HepG2 (cell line): ENCODE measurements around the gene MAGI1.

Experiments used
- E2F1 ChIP-seq: sonication (generic); formaldehyde crosslinking; IDR thresholded peaks from 2 replicates; pipeline ENCODE4 v1.5.0; 2020; ENCODE audit warnings: missing genetic modification reagents
- IRF2 ChIP-seq: IDR thresholded peaks from 2 replicates; pipeline ENCODE4 v1.6.1; 2018; ENCODE audit warnings: missing genetic modification reagents, missing compliant biosample characterization
- KDM5A ChIP-seq: fragments of 200-600 bp; sonication (generic); IDR thresholded peaks from 2 replicates; pipeline ENCODE4 v1.7.0; 2018; ENCODE audit warnings: antibody characterized with exemption, mild to moderate bottlenecking, low read length, borderline replicate concordance
- RFX3 ChIP-seq: IDR thresholded peaks from 2 replicates; pipeline ENCODE4 v1.6.1; 2016; ENCODE audit warnings: missing biosample characterization, missing genetic modification reagents
- SNRNP70 ChIP-seq: fragments of 200-400 bp; formaldehyde crosslinking; IDR thresholded peaks from 2 replicates; pipeline ENCODE4 v1.6.1; 2017; ENCODE audit warnings: mild to moderate bottlenecking, low read depth, low read length, moderate library complexity
- TCF7 ChIP-seq: sonication (generic); IDR thresholded peaks from 2 replicates; pipeline ENCODE4 v1.6.1; 2016; ENCODE audit warnings: antibody characterized with exemption, low read depth
- TF ChIP-seq, protein P1 (sequence below): IDR thresholded peaks from 2 replicates; pipeline ENCODE4 v1.6.1; 2018; ENCODE audit warnings: missing genetic modification reagents, mild to moderate bottlenecking, missing compliant biosample characterization

GRCh38 chr3:65411367-65411766 is 627.4 kb downstream of the MAGI1 start:
- TF ChIP-seq KDM5A (no peak), SNRNP70 (no peak), RFX3 (CRISPR knock-in tag) (no peak), E2F1 (CRISPR knock-in tag) (no peak), IRF2 (CRISPR knock-in tag) (no peak), TCF7 (no peak)
- TF ChIP-seq, protein P1, sequence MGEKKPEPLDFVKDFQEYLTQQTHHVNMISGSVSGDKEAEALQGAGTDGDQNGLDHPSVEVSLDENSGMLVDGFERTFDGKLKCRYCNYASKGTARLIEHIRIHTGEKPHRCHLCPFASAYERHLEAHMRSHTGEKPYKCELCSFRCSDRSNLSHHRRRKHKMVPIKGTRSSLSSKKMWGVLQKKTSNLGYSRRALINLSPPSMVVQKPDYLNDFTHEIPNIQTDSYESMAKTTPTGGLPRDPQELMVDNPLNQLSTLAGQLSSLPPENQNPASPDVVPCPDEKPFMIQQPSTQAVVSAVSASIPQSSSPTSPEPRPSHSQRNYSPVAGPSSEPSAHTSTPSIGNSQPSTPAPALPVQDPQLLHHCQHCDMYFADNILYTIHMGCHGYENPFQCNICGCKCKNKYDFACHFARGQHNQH (CRISPR knock-in tag) = no peak
